Mammary epithelial cell (primary cell): ENCODE measurements around the gene ARHGEF10L.

Source experiments
- EZH2 ChIP-seq: IDR thresholded peaks from 2 replicates; pipeline ENCODE4 v1.6.1; 2012; ENCODE audit warnings: low read length, inconsistent platforms, borderline replicate concordance
- TF ChIP-seq, protein P1 (sequence below), 2 donors: IDR thresholded peaks in 1 of 2; conservative IDR thresholded peaks in 1 of 2; 2 replicates each; pipeline ENCODE4 v1.5.1; 2011 to 2012; ENCODE audit warnings: inconsistent platforms in 2 of 2, low read length in 2 of 2, mild to moderate bottlenecking in 2 of 2, control low read depth in 1 of 2, low read depth in 1 of 2; ENCODE audit not compliant: insufficient read depth in 1 of 2; ENCODE audit errors: extremely low read depth in 1 of 2

DNA sequence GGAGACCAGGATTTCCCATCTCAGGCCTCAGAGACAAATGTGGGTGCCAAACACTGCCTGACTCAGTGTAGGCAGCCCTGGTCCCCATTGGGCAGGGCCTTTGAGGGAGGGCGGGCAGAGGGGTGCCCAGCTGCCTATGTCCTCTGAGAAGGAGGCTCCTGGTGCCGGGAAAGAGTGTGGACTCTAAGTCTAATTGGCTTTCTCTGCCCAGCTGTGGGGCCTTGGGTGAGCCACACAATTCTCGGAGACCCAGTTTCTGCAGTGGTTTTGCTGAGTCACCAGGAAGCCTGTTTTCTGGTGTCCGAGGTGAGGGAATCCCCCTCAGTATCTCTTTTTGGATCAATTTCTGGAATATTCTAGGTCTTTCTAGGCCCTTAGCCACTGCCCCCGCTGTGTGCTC, 180.4 kb downstream of the ARHGEF10L start:
- TF ChIP-seq, protein P1, sequence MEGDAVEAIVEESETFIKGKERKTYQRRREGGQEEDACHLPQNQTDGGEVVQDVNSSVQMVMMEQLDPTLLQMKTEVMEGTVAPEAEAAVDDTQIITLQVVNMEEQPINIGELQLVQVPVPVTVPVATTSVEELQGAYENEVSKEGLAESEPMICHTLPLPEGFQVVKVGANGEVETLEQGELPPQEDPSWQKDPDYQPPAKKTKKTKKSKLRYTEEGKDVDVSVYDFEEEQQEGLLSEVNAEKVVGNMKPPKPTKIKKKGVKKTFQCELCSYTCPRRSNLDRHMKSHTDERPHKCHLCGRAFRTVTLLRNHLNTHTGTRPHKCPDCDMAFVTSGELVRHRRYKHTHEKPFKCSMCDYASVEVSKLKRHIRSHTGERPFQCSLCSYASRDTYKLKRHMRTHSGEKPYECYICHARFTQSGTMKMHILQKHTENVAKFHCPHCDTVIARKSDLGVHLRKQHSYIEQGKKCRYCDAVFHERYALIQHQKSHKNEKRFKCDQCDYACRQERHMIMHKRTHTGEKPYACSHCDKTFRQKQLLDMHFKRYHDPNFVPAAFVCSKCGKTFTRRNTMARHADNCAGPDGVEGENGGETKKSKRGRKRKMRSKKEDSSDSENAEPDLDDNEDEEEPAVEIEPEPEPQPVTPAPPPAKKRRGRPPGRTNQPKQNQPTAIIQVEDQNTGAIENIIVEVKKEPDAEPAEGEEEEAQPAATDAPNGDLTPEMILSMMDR (conservative IDR thresholded peaks at IDR 0.05 in 1 of 2, IDR thresholded peaks at IDR 0.05 in 1 of 2; ENCODE audit: extremely low read depth in 1 of 2, insufficient read depth in 1 of 2, low read depth in 1 of 2, low read length in 2 of 2), result no peak
- no peak for TF ChIP-seq EZH2
